ENCODE data around the gene APOL5. TPM values are rescaled to one million over a fixed set of nuclear protein-coding genes. Genes with fewer than 3 reads are reported as not detected.

The APOL5 gene
- polyA plus RNA-seq, 1 donor (not counting 4 experiments of a cell fraction or from before 2014, with no cell fraction given), result not detected

DNA sequence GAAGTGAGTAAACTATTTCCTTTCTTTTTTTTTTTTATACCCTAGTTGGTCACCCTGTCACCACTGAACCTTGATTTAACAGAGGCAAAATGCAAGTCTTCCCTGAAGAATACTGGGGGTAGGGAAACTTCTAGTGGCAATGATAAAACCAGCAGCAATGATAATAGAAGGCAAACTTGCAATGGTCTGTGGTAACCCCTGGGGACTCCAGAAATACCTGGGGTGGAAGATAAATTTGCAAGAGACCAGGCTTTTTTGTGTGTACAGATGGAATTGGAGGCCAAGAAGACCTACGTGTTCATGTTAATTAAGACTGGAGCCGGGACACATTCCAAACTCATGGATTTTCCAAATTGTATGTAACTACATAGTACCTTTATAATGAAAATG, 11.6 kb downstream of the APOL5 start:
- H3K27ac ChIP-seq (ENCODE audit: control insufficient read depth, insufficient read depth, low read length), result no peak overlapping the region
- FAIRE-seq, result no peak
- H3K4me1 ChIP-seq (ENCODE audit: control insufficient read depth, extremely low read depth, insufficient read depth, low read length), result peaks cover 7% of the 10 kb centered on the region
- no peak overlapping the region for H2AFZ ChIP-seq (ENCODE audit: control insufficient read depth, low read length)
- H3K9me1 ChIP-seq (ENCODE audit: control insufficient read depth, extremely low read depth, insufficient read depth, low read length), result no peaks in the 10 kb centered on the region
- DNase-seq (ENCODE audit: low read depth, low spot score), result no peak
- no peaks in the 10 kb centered on the region for H3K9me3 ChIP-seq (ENCODE audit: control insufficient read depth, low read depth, low read length)
- H4K20me1 ChIP-seq (ENCODE audit: control insufficient read depth, extremely low read depth, insufficient read depth, low read length), result no peaks in the 10 kb centered on the region
- dilution Hi-C loops (cut with MboI; ENCODE audit: extremely low pct_ligation_motif_present, low sequenced_read_pairs), result no loop called here
- no peak for TF ChIP-seq EZH2 (IDR thresholded peaks at IDR 0.05; ENCODE audit: low read length)
- TF ChIP-seq, protein P1, sequence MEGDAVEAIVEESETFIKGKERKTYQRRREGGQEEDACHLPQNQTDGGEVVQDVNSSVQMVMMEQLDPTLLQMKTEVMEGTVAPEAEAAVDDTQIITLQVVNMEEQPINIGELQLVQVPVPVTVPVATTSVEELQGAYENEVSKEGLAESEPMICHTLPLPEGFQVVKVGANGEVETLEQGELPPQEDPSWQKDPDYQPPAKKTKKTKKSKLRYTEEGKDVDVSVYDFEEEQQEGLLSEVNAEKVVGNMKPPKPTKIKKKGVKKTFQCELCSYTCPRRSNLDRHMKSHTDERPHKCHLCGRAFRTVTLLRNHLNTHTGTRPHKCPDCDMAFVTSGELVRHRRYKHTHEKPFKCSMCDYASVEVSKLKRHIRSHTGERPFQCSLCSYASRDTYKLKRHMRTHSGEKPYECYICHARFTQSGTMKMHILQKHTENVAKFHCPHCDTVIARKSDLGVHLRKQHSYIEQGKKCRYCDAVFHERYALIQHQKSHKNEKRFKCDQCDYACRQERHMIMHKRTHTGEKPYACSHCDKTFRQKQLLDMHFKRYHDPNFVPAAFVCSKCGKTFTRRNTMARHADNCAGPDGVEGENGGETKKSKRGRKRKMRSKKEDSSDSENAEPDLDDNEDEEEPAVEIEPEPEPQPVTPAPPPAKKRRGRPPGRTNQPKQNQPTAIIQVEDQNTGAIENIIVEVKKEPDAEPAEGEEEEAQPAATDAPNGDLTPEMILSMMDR (optimal IDR thresholded peaks at IDR 0.05 in 1 of 3, IDR thresholded peaks at IDR 0.05 in 1 of 3, conservative IDR thresholded peaks at IDR 0.05 in 1 of 3; ENCODE audit: extremely low read depth in 1 of 3, insufficient read depth in 2 of 3, low read length in 3 of 3), result no peak
- H3K4me3 ChIP-seq (ENCODE audit: control insufficient read depth in 2 of 3, extremely low read depth in 1 of 3, insufficient read depth in 2 of 3, low read depth in 1 of 3, low read length in 3 of 3), result no peak overlapping the region
- H3K79me2 ChIP-seq (ENCODE audit: control insufficient read depth, insufficient read depth, low read length), result no peaks in the 10 kb centered on the region
- H3K9ac ChIP-seq (ENCODE audit: control insufficient read depth, extremely low read depth, insufficient read depth, low read length), result no peak overlapping the region
- no peaks in the 10 kb centered on the region for H3K36me3 ChIP-seq (ENCODE audit: control insufficient read depth in 2 of 2, extremely low read depth in 1 of 2, insufficient read depth in 2 of 2, low read length in 2 of 2)
- H3K4me2 ChIP-seq (ENCODE audit: control insufficient read depth, extremely low read depth, insufficient read depth, low read depth, low read length), result no peak overlapping the region
- H3K27me3 ChIP-seq (ENCODE audit: control insufficient read depth, extremely low read depth, insufficient read depth, low read length), result peaks cover 4% of the 10 kb centered on the region

DNA sequence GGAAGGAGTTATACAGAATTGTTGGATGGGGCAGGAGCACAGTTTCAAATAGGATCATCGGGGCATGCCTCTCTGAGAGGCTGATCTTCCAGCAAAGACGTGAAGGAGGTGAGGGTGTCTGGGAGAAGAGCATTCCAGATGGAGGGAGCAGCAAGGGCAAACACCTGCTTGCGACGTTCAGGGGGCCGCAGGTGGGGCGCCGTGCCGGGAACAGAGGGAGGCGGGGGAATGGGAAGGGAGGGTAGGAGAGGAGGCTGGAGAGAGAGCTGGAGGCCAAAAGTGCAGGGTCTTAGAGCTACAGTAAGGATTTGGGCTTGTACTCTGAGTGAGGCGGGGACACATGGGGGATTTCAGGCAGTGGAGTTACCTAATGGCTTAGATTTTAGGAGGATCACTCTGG, 13.6 kb downstream of the APOL5 start:
- dilution Hi-C loops (cut with MboI; ENCODE audit: extremely low pct_ligation_motif_present, low sequenced_read_pairs), result no loop called here
- no peaks in the 10 kb centered on the region for H4K20me1 ChIP-seq (ENCODE audit: control insufficient read depth, extremely low read depth, insufficient read depth, low read length)
- DNase-seq (ENCODE audit: low read depth, low spot score) (no peak), FAIRE-seq (no peak)
- no peak overlapping the region for H3K4me3 ChIP-seq (ENCODE audit: control insufficient read depth in 2 of 3, extremely low read depth in 1 of 3, insufficient read depth in 2 of 3, low read depth in 1 of 3, low read length in 3 of 3)
- no peaks in the 10 kb centered on the region for H3K36me3 ChIP-seq (ENCODE audit: control insufficient read depth in 2 of 2, extremely low read depth in 1 of 2, insufficient read depth in 2 of 2, low read length in 2 of 2)
- no peak overlapping the region for H3K9ac ChIP-seq (ENCODE audit: control insufficient read depth, extremely low read depth, insufficient read depth, low read length)
- TF ChIP-seq, protein P1 (optimal IDR thresholded peaks at IDR 0.05 in 1 of 3, IDR thresholded peaks at IDR 0.05 in 1 of 3, conservative IDR thresholded peaks at IDR 0.05 in 1 of 3; ENCODE audit: extremely low read depth in 1 of 3, insufficient read depth in 2 of 3, low read length in 3 of 3), result no peak
- no peak for TF ChIP-seq EZH2 (IDR thresholded peaks at IDR 0.05; ENCODE audit: low read length)
- H3K27ac ChIP-seq (ENCODE audit: control insufficient read depth, insufficient read depth, low read length), result no peak overlapping the region
- H3K27me3 ChIP-seq (ENCODE audit: control insufficient read depth, extremely low read depth, insufficient read depth, low read length), result peaks cover 4% of the 10 kb centered on the region
- no peaks in the 10 kb centered on the region for H3K9me1 ChIP-seq (ENCODE audit: control insufficient read depth, extremely low read depth, insufficient read depth, low read length)
- no peak overlapping the region for H2AFZ ChIP-seq (ENCODE audit: control insufficient read depth, low read length)
- peaks cover 7% of the 10 kb centered on the region for H3K4me1 ChIP-seq (ENCODE audit: control insufficient read depth, extremely low read depth, insufficient read depth, low read length)
- H3K9me3 ChIP-seq (ENCODE audit: control insufficient read depth, low read depth, low read length), result no peaks in the 10 kb centered on the region
- H3K4me2 ChIP-seq (ENCODE audit: control insufficient read depth, extremely low read depth, insufficient read depth, low read depth, low read length), result no peak overlapping the region
- no peaks in the 10 kb centered on the region for H3K79me2 ChIP-seq (ENCODE audit: control insufficient read depth, insufficient read depth, low read length)

Data from keratinocyte (primary cell).